ENCODE measurements around the gene MYD88.

MYD88 gene

DNA sequence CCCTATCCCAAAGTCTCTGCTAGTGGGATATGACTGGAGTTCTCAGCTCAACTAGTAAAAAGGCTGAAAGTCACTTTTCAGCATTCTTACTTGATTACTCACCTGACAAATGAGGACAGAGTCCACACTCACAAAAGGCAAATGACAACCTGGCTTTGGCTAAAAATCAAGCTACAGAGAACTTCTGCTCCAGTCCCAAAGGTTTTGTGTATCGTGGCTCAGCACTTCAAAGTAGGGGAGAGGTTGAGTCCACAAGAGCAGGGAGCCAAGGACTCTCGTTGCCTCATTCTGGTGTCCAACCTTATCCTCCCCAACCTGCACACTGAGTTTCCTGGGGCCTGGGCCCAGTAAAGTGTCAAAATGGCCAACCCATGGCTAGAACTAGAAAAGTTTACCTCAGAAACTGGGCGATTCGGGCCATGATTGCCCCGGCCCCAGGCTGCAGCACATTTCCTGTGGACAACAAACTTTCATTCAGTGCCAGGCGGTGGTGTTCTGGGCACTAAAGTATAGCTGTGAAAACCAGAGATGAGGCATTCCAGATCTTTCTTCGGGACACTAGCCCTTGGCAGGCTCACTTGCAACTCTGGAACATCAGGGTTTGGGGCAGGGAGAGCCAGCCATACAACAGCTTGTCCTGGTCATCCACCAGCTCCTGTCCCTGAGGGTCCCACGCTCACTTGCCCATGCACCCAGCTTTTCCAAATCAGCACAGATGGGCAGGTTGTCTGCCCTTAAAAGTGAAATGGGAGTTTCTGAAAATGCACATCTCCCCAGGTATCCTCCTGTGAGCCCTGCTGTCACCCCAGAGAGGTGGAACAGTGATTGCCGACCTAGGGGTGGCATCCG, 4.7 kb upstream of the MYD88 start:
- no peak for TF ChIP-seq POLR2AphosphoS5 (IDR thresholded peaks at IDR 0.05; ENCODE audit: low read depth, low read length)
- no peak for TF ChIP-seq SIN3A (IDR thresholded peaks at IDR 0.05; ENCODE audit: borderline replicate concordance, insufficient read depth, low read length)
- TF ChIP-seq FOXP2 (optimal IDR thresholded peaks at IDR 0.05; ENCODE audit: borderline replicate concordance, extremely low read depth, extremely low read length, insufficient read depth) = no peak
- TF ChIP-seq TAF1 (IDR thresholded peaks at IDR 0.05; ENCODE audit: borderline replicate concordance, insufficient read depth, low read length) = no peak

GRCh38 chr3:38136393-38136776, 2.1 kb upstream of the MYD88 start:
- TF ChIP-seq REST (IDR thresholded peaks at IDR 0.05; ENCODE audit: insufficient read depth in 1 of 2, low read depth in 2 of 2, low read length in 2 of 2) = no peak
- TF ChIP-seq POLR2AphosphoS5 (IDR thresholded peaks at IDR 0.05; ENCODE audit: low read depth, low read length) = no peak
- no peak for TF ChIP-seq TAF1 (IDR thresholded peaks at IDR 0.05; ENCODE audit: borderline replicate concordance, insufficient read depth, low read length)
- no peak for TF ChIP-seq SIN3A (IDR thresholded peaks at IDR 0.05; ENCODE audit: borderline replicate concordance, insufficient read depth, low read length)
- TF ChIP-seq FOXP2 (optimal IDR thresholded peaks at IDR 0.05; ENCODE audit: borderline replicate concordance, extremely low read depth, extremely low read length, insufficient read depth) = no peak

- TF ChIP-seq TAF1 (IDR thresholded peaks at IDR 0.05; ENCODE audit: borderline replicate concordance, insufficient read depth, low read length) = 0 out of 2 replicates have a peak, but pooled peaks have one; percentile 17
- TF ChIP-seq POLR2AphosphoS5 (IDR thresholded peaks at IDR 0.05; ENCODE audit: low read depth, low read length) = peak; percentile 83
- no peak for TF ChIP-seq REST (IDR thresholded peaks at IDR 0.05; ENCODE audit: insufficient read depth in 1 of 2, low read depth in 2 of 2, low read length in 2 of 2)
Observed at GRCh38 chr3:38136777-38137614, 1.5 kb upstream of the MYD88 start, which contains the start of gene ACAA1. Gene ACAA1 (minus strand): TSS chr3:38137127. CDS start chr3:38137035, 92 bp downstream.

DNA sequence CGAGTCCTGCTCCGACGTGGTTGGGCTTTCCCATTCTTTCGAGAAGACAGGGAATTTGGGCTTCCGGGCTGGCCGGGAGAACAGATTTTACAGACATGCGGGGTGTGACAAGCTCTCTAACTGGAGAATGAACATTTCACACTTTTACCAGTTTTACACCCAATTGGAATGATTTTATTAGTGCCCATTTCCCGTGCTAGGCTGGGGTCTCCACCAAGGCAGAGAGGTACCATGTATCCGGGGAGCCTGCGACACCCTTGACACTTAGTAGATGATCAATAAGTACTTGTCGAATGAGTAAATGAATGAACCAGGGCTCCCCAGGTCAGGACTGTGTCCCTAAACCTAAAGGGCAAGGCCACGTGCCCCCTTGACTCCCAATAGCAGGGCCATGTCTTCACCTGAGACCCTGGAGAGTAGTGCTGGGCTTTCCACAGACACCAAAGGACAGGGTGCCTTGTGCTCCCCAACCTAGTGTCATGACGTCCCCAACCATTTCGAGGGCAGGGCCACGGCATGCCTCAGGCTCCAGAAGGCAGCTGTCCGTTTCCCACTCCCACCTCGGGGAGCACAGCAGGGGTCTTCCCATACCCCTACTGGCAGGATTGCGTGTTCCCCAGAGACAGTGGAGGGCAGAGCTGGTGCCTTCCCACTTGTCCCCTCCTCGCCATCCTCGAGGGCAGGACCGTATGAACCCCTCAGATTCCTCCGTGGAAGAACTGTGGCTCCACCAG, 679 bp upstream of the MYD88 start:
- TF ChIP-seq SIN3A (IDR thresholded peaks at IDR 0.05; ENCODE audit: borderline replicate concordance, insufficient read depth, low read length) (no peak), FOXP2 (optimal IDR thresholded peaks at IDR 0.05; ENCODE audit: borderline replicate concordance, extremely low read depth, extremely low read length, insufficient read depth) (no peak)

- TF ChIP-seq SIN3A (IDR thresholded peaks at IDR 0.05; ENCODE audit: borderline replicate concordance, insufficient read depth, low read length) (no peak), TAF1 (IDR thresholded peaks at IDR 0.05; ENCODE audit: borderline replicate concordance, insufficient read depth, low read length) (no peak), POLR2AphosphoS5 (IDR thresholded peaks at IDR 0.05; ENCODE audit: low read depth, low read length) (no peak)
Observed at GRCh38 chr3:38139191-38139590, 730 bp downstream of the MYD88 start.

- no peak for TF ChIP-seq TAF1 (IDR thresholded peaks at IDR 0.05; ENCODE audit: borderline replicate concordance, insufficient read depth, low read length)
- no peak for TF ChIP-seq FOXP2 (optimal IDR thresholded peaks at IDR 0.05; ENCODE audit: borderline replicate concordance, extremely low read depth, extremely low read length, insufficient read depth)
- no peak for TF ChIP-seq POLR2AphosphoS5 (IDR thresholded peaks at IDR 0.05; ENCODE audit: low read depth, low read length)
- no peak for TF ChIP-seq SIN3A (IDR thresholded peaks at IDR 0.05; ENCODE audit: borderline replicate concordance, insufficient read depth, low read length)
- no peak for TF ChIP-seq REST (IDR thresholded peaks at IDR 0.05; ENCODE audit: insufficient read depth in 1 of 2, low read depth in 2 of 2, low read length in 2 of 2)
Observed at GRCh38 chr3:38139652-38140051, 1.2 kb downstream of the MYD88 start.

All from PFSK-1 (cell line).